GM19452 (cell line): ENCODE results near the gene TSKU.
"Not testable (repeated sequence)": the region's sequence is repeated elsewhere in the genome, so short reads cannot be mapped to it uniquely, and the experiment has no call there.

Experiments
- ATAC-seq: cut with Tn5 transposase; IDR thresholded peaks from one replicate; pipeline ENCODE4 v1.9.1; 2021; ENCODE audit not compliant: unreplicated experiment

TSKU gene

GRCh38 chr11:76800466-76801200 is 17.5 kb downstream of the TSKU start:
- ATAC-seq: no peak

GRCh38 chr11:76801225-76801624 is 18.1 kb downstream of the TSKU start:
- no peak for ATAC-seq

GRCh38 chr11:76801736-76802135 is 18.6 kb downstream of the TSKU start:
- no peak for ATAC-seq

- no peak for ATAC-seq
Observed at GRCh38 chr11:76802151-76802550, 19.0 kb downstream of the TSKU start.

GRCh38 chr11:76802621-76803020 is 19.5 kb downstream of the TSKU start:
- ATAC-seq: no peak

- no peak for ATAC-seq
Observed at GRCh38 chr11:76803023-76803422, 19.9 kb downstream of the TSKU start.

GRCh38 chr11:76803811-76804600 is 20.9 kb downstream of the TSKU start:
- ATAC-seq: no peak

- no peak for ATAC-seq
Observed at GRCh38 chr11:76805206-76805913, 22.2 kb downstream of the TSKU start.

GRCh38 chr11:76806131-76806530 is 23.0 kb downstream of the TSKU start:
- ATAC-seq: no peak

- no peak for ATAC-seq
Observed at GRCh38 chr11:76806608-76807205, 23.6 kb downstream of the TSKU start.

- no peak for ATAC-seq
Observed at GRCh38 chr11:76807206-76807875, 24.2 kb downstream of the TSKU start.

GRCh38 chr11:76808171-76808570 is 25.0 kb downstream of the TSKU start:
- ATAC-seq: no peak

GRCh38 chr11:76808996-76809395 is 25.8 kb downstream of the TSKU start:
- ATAC-seq: no peak

- ATAC-seq: no peak
Observed at GRCh38 chr11:76810151-76810853, 27.1 kb downstream of the TSKU start.

- no peak for ATAC-seq
Observed at GRCh38 chr11:76811259-76811658, 28.1 kb downstream of the TSKU start.

GRCh38 chr11:76814414-76814813 is 31.3 kb downstream of the TSKU start:
- ATAC-seq: no peak

GRCh38 chr11:76815678-76816077 is 32.5 kb downstream of the TSKU start:
- not testable (repeated sequence) for ATAC-seq

GRCh38 chr11:76820184-76820566 is 37.0 kb downstream of the TSKU start:
- ATAC-seq: no peak

GRCh38 chr11:76821396-76821795 is 38.2 kb downstream of the TSKU start:
- ATAC-seq: not testable (repeated sequence)

GRCh38 chr11:76822406-76822805 is 39.2 kb downstream of the TSKU start:
- no peak for ATAC-seq
